Kidney glomerular epithelial cell (primary cell): Measurements from ENCODE around the gene AHSG.
"Not testable (repeated sequence)": the region's sequence is repeated elsewhere in the genome, so short reads cannot be mapped to it uniquely, and the experiment has no call there.

ENCODE experiments used
- DNase-seq: peaks from one replicate; lab custom pipeline; 2025; lab: John Stamatoyannopoulos, UW

AHSG gene

DNA sequence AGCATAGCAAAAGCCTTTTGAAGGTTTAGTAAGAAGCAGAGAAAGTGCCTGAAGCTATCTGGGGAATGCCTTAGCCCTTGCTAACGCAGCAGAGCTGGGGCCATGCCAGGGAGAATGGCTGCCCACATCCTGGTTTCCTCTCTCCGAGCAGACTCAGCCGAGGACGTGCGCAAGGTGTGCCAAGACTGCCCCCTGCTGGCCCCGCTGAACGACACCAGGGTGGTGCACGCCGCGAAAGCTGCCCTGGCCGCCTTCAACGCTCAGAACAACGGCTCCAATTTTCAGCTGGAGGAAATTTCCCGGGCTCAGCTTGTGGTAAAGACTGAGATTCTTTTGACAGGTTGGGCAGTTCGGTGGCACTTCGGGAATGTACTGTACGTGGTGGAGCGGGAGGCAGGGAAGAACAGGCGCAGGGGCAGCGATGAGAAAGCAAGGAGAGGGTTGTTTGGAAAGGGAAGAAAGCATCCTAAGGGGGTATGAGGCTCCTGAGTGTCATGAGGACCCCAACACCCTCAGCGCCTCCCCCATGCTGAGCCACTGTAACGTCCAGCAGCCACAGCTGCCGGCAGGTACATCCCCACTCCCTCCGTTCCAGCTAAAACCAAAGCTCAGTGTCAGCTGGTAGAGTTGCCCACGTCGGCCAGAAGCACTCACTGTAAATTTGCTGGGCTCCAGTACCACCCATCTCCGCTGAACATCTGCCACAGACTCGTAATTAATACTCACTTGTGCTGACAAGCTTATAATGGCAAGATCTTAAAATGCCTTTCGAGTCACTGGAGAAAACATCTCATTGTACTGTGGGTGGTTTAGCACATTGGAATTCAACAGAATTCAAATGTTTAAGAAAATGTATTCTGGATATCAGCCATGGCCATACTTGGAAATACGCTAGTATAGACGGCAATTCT, 4.4 kb downstream of the AHSG start:
- DNase-seq: peak; percentile 92

DNA sequence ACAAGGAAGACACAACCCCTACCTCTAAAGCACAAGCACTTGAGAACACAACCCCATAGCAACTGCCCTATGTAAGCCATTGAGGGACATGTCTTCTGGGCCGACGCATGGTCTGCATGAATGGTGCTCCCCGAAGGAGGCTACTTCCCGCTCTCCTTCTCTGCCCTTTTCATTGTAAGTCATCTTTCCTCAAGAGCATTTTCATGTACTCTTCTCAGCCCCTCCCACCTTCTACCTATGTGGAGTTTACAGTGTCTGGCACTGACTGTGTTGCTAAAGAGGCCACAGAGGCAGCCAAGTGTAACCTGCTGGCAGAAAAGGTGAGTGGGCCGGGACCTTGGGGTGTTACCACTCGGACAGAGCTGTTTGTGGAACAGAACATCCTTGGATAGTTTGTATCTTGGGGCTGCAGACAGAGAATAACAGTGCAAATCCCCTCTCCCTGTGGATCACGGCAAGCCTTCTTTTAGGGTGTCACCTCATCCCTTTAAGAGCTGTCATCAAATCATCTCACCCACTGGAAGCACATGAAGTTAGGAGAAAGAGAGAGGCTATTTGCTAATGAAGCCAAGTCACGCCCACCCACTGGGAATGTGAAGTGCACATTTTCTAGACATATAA, 5.6 kb downstream of the AHSG start:
- peak; percentile 13 for DNase-seq

DNA sequence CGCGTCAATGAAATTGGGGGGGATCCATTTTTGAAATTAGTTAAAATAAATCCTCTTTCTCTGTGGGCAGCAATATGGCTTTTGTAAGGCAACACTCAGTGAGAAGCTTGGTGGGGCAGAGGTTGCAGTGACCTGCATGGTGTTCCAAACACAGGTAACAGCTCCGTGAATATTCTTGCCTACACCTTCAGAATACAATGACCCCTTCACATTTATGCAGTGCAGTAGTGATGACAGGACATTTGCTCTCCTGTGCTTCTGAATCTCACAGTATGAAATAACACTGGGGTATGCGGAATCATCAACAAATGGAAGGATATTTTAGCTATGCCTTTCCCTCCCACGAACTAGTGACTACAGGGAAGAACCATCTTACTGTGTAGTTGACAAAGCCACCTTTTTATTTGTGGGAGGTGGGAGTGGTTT, 6.9 kb downstream of the AHSG start:
- DNase-seq: no peak

DNA sequence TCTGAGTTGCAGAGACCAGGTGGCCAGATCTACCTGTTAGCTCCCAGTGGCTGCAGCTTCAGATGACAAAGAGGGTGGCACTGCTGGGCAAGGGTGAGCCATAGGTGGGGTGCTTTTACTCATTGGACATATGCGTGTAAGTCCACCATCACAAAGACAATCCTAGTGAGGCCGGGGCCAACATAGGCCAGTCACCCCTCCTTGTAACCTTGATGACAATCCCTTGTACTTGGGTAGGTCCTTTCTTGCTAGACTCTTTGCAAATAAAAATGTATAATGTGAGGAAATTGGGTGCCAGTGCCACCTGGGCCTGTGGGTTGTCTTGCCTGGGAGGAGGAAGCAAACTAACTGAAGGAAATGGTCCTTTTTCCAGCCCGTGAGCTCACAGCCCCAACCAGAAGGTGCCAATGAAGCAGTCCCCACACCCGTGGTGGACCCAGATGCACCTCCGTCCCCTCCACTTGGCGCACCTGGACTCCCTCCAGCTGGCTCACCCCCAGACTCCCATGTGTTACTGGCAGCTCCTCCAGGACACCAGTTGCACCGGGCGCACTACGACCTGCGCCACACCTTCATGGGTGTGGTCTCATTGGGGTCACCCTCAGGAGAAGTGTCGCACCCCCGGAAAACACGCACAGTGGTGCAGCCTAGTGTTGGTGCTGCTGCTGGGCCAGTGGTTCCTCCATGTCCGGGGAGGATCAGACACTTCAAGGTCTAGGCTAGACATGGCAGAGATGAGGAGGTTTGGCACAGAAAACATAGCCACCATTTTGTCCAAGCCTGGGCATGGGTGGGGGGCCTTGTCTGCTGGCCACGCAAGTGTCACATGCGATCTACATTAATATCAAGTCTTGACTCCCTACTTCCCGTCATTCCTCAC, 7.6 kb downstream of the AHSG start:
- no peak for DNase-seq

DNA sequence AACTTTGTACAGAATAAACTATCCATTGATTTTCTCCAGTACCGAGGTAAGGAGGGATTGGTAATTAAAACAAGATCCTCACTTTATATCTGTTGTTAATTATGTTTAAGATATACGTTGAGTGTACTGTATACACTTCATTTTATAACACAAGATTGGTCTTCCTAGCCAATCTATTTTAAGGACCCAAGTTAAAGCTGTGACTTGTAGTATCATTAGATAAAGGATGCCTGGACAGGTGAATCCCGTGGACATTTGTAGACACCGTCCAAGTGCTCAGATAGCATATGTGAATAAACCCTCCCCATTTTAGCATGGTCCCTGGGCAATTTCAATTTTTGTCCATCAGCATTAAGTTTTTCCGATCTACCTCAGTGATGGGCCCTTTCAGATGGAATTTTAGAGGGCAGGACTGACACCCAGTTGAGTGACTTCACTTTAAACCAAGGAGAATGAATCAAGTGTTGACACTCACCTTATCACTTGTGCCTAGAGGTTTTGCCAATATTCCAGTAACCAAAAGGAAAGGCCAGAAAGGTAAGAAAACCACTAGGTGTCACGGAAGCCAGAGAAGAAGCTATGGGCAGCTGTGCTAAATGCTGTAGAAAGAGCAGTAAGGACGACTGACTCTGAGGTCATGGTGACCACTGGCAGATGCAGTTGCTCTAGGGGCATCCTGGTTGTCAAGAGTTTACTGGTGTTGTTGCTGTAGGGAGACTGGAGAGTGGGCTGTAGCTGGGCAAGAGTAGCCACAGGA, 9.2 kb downstream of the AHSG start:
- no peak for DNase-seq

DNA sequence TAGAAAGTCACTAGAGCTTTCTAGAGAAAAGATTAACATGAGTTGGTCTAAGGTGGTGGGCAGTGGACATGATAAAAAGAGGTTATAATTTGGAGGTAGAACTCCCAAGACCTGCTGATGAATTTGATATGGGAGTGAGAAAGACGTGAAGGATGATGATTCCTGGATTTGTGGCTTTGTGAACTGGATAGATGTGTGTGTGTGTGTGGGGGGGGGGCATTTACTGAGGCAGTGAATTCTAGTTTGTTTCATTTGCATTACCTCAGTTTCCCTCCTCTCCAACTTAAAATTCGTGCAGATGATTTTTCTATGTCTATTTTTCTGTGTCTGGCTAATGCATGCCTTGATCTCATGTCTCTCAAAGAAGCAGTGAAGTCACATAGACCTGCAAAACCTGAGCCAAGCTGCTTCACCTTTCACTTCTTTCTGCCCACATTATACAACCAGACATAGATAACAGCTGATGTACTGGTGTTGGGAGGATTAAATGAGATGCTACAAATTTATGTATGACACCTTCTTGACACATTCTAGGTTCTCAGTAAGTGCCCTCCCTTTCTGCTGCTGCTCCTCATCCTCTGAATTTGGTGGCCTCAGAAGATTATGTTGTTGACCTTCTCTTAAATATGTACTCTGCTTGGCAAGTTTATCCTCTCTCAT, 9.9 kb downstream of the AHSG start:
- DNase-seq: no peak

DNA sequence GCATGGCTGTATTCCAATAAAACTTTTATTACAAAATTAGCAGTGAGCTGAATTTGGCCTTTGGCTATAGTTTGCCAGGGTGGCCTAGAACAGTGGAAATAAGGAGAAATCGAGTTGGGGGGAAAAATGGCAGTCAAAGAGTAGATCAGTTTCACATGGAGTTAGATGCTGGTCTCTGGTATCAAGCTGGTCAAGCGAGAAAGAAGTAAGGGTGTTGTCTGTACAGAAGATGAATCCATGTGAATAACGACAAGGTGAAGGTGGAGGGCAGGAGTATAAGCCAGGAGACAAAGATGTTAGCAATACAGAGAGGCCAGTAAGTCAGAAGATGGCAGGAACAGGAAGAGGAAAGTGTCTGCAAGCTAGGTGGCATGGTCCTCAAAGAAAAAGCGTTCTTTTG, 11.7 kb downstream of the AHSG start:
- DNase-seq: no peak

DNA sequence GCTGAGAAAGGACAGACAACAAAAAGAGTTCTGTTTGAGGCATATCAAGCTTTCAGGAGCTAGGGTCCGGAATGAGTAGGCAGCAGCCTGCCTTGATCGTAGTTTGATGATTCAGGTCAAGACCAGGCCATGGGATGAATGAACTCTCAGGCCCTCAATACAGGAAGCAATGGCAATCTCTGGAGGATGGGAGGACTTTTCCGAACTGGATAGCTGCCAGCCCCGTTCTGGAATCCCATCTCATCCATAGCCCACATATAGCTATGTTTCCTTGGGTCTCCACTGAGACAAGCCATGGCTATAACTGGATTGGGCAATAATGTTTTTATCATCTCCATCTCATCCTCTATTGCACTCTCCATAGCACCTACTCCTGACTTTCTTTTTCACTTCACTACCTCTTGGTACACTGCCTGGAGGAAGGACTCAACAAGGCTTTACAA, 12.8 kb downstream of the AHSG start:
- DNase-seq: no peak

DNA sequence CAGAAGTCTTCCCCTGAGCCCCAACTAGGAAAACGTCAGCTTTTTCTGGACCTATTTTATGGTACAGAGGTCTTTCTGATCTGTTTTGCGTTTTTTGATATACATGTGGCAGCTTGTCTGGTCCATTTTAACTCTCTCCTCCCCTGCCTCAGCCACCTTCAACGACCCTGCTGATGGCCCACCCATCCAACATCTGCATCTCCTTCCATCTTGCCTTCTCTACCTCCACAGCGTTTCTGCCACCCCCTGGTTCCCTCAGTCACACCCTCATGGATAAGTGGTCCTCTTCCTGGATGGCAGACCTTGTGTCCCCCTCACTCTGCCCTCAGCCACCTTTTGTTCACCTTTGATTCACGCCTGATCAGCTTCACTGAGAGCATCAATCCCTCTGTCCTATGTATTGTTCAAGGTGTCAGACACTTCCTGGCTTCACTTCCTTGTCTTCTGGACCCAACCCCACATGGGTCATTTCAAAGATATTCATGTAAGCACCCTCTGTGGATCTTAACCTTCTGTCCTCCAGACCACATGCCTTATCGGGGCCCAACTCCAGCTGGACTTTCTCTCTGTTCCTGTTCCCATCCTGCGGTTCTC, 13.5 kb downstream of the AHSG start:
- no peak for DNase-seq

DNA sequence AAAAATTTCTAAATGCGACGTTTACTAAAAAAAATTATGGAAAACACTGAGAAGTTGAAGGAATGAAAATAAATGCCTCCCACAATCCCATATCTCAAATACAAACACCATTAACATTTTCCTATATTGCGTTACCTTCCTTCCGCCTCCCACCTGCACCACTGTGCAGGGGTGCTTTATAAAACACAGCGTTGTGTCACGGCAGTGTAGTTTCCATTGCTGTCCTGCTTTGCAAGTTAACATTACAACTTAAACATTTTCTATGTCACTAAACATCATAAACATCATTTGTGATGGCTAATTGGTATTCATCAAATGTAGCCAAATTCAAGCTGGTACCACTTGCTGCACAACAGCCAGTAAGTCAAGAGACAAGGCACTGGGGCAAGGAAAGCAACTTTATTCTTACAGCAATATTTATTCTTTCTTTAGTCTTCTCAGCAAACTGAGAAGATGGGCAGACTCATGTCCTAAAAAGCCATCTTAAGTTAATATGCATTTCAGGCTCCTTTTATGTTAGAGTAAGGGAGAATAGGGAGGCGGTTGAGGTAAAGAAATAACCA, 15.1 kb downstream of the AHSG start:
- no peak for DNase-seq

DNA sequence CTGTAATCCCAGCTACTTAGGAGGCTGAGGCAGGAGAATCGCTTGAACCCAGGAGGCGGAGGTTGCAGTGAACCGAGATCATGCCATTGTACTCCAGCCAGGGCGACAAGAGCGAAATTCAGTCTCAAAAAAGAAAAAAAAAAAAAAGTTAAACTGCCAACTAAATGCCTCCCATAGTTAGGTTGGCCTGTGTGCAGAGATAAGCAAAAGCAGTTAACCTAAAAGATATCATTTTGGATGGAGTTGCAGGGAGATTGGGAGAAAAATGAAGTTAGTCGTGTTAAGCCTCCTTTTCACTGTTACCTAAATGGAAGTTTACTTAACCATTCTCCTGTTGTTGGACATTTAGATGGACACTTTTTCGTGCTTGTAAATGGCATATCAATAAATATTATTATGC, 15.9 kb downstream of the AHSG start:
- DNase-seq: no peak

DNA sequence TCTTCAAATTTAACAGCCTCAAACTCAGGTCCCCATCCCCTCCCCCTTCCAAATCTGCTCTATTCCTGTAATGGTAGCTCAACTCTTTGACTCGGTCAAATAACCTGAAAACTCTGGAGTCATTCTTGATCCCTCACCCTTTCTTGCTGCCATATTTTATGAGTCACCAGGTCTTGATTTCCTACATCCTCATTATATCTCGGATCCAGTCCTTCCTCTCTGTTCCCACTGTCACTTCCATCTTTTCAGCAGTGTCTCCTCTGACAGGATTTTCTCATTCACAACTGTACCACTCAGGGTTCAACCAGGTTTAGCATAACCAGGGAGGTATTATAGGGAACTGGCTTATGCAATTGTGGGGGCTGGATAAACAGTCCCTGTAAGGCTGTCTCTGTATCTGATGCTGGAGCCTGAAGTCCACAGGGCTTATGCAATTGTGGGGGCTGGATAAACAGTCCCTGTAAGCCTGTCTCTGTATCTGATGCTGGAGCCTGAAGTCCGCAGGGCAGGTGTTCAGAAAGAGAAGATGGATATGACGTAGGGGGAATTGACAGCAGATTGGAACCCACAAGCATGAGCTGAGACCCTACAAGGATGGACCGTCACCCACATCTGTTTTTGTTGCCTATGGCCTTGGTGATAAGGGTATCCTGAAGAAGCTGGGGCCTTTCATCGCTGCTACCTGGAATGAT, 18.2 kb downstream of the AHSG start:
- DNase-seq: no peak

DNA sequence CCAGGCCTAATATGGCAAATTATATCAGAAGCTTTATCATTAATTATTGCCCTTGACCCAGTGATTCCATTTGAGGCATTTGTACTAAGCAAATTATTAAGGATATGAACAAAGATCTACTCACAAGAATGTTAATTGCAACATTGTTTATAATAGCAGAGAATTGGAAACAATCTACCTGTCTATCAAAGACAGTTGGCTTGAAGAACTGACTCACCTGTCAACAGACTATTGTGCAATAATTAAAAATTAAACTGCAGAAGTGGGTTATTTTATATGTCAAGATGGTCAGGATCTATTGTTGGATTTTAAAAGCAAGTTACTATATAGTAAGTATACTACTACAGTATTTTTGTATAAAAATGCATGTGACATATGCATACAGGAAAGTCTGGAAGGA, 20.6 kb downstream of the AHSG start:
- no peak for DNase-seq

DNA sequence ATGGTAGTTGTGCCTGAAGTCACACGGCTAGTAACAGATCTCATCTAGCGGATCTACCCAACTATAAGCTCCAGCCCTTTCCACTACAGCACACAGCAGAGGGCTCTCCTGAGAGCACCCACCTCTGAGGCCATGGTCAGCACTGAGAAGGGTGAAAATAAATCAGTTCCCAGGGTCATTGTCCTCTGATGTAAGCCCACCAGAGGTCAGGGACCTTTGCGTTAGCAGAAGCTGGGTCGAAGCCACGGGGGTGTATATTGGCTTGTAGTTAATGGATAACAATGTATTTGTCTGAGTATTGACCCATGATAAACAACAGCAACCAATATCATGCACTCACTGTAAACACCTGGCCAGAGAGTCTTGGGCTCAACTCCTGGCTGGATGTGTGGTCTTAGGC, 21.3 kb downstream of the AHSG start:
- not testable (repeated sequence) for DNase-seq

DNA sequence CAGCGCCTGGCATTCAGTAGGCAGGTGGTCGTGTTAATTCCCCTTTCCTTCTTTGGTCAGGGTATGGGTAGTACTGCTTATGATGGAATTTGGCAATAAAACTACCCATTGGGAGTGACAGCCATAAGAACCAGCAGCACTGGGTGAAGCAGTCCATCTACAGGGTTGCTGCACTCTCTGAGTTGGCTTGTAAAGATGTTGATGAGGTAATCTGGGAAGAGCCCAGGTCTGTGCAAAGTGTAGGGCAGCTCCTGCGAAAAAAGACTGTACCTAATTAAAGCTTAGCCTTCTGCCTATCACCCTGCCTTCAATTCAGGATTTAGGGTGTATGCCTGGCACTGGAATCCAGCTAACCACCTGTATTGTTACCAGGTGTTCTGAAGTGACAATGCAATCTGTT, 22.7 kb downstream of the AHSG start:
- DNase-seq: no peak

DNA sequence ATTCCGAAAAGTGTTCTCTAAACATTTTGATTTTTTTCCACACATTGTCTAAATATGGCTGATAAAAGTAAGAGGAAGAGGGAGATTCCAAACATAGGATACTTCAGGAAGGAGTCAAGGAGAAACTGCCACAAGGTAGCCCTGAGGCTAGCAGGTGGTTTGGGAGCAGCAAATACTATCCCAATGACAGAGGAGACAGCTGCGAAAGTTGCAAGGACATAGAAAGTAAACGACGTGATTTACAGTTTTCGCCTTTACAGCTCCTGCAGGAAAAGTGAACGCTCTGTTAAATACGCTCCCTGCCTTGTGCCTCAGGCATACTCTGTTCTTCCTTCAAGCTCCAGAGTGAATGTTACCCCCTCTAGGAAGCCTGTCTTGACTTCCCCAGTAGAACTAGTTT, 23.7 kb downstream of the AHSG start:
- DNase-seq: no peak

DNA sequence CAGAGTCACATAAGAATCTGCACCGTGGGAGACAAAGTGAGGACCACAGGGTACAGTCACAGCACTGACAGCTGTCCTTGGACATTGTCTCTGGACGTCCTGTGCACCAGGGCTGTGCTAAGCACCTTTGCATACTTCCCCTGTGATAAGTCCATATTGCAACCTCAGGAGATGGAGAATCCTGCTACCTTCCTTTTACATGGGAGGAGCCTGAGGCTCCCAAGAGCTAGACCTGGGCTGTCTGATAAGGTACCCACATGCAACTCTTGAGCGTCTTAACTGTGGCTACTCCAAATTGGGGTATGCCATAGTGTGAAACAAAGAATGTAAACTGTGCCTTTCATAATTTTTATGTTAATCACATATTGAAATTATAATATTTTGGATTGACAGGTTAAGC, 24.8 kb downstream of the AHSG start:
- no peak for DNase-seq

DNA sequence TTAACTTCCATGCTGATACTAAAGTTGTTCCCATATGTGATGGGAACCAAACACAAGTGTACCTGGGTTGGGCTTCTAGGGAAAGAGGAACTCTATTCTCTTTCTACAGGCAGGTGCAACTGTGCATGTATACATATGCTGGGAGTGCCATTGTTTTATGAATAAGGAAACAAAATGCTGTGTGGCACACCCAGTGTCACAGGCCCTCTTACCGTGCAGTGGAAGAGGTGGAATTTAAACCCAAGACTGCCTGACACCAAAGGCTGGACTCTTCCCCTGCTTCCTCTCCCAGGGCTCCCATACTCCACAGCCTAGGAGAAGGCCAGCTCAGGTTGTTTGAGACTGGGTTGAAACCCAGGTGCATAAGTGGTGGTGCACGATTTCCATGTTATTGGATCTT, 25.4 kb downstream of the AHSG start:
- no peak for DNase-seq

DNA sequence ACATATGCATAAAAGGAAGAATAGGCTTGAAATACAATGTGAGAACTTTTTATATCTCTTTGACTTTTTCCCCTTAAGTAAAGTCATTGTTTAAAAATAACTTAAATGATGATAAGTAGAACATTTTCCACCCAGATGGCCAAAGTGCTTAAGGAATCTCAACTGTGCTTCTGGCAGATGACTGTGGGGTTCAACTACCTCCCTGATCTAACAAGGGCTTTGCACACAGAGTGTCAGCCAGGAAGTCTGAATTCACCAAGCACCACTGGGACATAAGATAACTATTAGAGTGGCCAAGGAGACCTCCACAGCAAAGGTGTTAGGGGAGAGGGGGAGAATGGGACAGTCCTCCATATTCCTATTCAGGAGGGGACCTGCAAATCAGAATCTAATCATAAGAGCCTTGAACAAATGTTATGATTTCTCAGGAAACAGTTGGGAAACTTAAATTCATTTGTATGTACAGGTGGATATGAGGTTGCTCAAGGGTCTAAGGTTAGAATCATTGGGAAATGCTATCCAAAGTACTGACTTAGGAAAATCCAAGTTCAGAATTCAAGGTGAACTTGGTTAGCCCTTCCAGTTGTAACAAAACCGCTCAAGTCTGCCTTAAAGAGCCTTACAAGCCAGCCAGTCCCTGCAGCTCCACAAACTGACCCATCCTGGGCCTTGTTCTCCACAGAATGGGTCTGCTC, 27.1 kb downstream of the AHSG start, which contains the start of gene FETUB:
Gene FETUB (plus strand): TSS at position 622 of the 695 bp plus-strand sequence. CDS start 62 bp downstream, at position 684.
- DNase-seq: no peak
